Retina (tissue), 1 donor: Measurements from ENCODE around the gene MVB12A.

Source experiments
- DNase-seq: peaks from one replicate; pipeline ENCODE4 v3.0.0-alpha.2; 2016

The MVB12A gene

DNA sequence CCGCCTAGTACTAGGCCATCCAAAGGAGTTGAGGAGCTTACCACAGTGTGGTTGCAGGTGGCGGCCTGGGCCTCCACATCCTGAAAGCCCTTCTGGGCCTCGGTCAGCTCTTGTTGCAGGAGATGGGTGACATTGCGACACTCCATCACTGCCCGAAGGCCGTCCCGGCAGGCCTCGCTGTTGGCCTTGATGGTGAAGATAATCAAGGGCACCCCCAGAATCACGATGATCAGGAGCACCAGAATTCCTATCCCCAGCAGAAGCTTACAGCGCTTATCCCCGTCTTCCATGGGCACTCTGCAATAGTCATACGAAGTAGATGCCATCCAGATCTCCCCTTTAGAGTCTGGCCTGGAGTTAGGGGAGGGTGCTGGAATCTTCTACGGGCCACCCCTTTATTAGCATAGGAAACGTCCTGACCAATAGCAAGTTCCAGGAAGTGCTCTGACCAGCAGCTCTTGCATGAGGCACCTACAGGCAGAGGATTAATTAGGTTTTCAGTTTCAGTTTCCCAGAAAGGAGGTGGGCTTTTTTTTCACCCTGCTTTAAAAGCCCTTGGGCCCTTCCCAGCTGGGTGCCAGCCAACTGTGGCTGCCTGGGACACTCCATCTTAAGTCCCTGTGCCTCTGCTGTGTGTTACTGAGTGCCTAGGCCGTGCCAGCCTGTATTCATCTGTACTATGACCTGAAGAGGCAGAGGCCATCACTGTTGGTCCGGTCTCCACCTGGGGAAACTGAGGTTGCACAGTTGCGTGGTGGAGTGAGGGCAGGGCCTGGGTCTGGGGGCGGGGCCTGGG, 14.4 kb upstream of the MVB12A start, which contains the start of gene BST2:
Gene BST2 (minus strand): TSS at position 381 of the 796 bp plus-strand sequence. CDS start 55 bp downstream, at position 326.
- no peak for DNase-seq

DNA sequence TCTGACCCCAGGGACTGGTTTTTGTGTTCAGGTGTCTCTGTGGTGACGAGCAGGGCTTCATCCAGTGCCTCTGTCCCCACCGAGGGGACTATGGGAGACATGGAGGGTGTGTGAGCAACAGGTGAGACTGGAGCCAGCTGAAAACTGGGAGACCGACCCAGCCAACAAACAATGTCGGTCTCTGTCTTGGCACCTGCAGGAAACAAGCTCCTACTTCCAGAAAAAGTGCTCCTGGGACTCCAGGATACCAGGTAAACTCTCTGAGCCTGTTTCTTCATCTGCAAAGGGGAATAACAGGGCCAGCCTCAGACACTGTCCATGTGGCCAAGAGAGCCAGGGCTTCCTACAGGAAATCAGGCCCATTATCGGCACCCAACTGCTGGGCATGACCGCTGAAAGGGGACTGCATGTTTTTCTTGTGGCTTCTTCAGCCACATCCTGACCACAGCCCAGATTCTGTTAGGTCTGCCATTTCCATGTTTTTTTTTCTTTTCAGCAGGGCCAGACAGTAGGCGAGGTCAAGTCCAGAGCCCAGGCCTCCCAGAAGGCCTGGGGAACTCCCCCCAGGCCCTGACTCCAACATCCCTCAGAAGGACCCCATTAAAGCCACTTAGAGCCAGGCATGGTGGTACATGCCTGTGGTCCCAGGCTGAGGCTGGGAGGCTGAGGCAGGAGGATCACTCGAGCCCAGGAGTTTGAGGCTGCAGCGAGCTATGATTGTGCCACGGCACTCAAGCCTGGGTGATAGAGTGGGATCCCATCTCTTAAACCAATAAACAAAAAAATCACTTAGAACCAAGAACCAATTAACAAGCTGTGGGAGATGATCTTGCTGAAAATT, 13.6 kb upstream of the MVB12A start:
- no peak for DNase-seq

DNA sequence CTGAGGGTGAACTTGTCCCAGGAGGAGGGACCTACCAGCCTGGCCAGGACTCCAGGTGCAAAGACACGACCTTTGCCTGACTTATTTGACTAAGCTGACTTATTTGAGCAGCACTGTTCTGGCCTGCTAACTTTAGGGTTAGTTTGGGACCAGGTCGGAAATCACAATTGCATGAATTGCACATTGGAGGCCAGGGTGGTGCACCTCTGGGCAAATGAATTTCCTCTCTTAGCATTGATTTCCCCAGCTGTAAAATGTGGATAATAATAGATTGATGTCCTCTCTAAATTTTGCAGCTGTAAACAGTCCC, 13.0 kb upstream of the MVB12A start:
- no peak for DNase-seq

DNA sequence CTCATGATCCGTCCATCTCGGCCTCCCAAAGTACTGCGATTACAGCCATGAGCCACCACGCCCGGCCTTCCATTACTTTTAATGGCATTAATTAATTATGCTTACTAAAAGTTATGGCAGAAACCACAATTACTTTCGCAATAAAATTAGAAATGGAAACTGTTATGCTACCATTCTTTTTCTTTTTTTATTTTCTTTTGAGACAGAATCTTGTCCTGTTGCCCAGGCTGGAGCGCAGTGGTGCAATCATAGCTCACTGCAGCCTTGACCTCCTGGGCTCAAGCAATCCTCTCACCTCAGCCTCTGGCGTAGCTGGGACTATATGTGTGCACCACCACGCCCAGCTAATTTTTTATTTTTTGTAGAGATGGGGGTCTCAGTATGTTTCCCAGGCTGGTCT, 9.9 kb upstream of the MVB12A start:
- no peak for DNase-seq

DNA sequence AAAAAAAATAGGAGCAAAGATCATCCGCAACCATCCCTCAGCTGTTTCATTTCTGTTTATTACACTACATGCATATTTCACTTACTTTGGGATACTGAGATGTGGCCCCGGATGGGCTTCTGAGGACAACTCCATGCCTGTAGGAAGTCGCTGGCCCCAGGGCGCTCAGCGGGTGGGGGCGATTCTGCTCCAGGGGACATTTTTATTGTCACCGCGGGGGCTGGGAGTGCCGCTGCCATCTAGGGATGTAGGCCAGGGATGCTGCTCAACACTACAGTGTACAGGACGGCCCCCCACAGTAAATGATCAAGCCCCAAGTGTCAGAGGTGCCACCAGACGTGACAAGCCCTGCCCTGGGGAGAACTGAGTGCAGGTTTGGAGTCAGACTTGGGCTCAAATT, 8.0 kb upstream of the MVB12A start:
- no peak for DNase-seq

DNA sequence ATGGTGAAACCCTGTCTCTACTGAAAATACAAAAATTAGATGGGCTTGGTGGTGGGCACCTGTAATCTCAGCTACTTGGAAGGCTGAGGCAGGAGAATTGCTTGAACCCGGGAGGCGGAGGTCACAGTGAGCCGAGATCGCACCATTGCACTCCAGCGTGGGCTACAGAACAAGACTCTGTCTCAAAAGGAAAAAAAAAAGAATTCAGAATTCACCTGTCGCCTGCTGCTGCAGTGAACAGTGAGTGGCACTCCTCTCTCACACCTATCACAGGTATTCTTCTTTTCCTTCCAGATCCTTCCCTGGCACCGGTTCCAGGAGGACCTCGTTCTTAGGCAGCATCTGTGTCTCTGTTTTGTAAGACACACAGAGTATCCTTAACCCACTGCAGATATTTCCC, 5.8 kb upstream of the MVB12A start:
- DNase-seq = no peak

DNA sequence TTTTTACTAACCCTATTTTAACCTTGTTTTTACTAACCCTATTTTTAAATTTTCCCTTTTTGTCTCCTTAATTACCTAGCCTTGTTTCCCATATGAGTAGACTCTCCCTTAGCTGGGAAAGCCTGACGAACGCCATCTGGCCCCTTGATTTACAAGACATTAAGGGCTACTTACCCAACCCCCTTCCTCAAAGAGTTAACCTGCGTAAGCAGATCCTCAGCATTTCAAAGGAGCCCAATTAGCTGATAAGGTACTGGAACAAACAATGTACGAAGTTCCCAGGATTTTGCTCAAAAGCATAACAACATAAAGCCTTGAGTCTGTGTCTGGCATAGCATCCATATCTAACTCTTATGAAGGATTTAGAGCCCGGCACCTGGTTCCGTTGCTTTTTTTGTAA, 4.7 kb upstream of the MVB12A start:
- no peak for DNase-seq

DNA sequence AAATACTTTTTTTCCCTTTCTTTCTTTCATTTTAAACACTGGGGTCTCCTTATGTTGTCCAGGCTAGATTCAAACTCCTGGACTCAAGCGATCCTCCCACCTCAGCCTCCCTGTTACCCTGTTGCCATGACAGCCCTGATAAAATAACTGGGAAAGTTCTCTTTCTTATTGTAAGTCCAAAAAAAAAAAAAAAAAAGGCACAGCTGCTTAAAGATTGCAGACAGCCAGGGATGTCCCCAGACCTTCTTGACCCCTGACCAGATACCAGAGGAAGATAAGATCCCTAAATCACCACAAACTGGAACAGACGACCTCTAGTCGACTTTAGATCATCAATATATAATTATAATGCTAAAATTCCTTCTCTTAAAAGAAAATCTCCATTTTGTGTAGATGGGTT, 1.1 kb upstream of the MVB12A start:
- no peak for DNase-seq

DNA sequence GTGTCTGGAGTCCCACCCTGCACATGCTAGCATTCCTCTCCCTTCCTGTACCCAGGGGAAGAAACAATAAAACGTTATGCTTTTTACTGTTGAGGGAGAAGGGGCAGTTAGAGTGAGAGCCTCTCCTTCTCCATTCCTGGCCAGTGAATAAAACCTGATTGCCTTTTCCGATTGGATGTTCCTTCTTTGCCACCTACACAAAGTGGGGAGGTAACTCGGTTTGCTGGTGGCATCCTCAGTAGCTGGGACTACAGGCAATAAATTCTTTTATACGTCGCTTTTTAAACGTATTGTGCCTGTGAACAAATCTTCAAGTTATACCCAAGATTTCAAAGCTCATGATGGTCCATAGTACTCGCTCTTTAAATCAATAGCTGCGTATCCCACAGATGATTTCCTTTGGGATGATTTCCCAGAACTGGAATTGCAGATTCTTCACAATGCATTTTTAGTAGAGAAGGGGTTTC, 660 bp upstream of the MVB12A start:
- DNase-seq = no peak

DNA sequence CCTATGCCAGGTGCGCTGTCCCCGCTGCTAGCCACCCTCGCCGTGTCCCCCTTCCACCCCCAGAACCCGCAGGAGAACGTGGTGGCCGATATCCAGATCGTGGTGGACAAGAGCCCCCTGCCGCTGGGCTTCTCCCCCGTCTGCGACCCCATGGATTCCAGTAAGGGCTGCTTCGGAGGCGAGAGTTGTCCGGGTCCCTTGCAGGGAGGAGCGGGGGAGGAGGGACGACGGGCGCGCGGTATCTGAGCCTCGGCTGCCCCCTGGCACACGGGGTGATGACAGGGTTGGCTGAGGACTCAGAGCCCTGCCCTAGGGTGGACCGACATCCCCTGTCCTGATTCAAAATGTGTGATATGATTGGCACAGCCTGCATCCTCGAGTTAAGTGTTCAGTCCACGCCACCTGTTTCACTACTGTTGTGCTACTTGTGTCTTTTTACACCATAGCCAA, 653 bp downstream of the MVB12A start:
- no peak for DNase-seq

DNA sequence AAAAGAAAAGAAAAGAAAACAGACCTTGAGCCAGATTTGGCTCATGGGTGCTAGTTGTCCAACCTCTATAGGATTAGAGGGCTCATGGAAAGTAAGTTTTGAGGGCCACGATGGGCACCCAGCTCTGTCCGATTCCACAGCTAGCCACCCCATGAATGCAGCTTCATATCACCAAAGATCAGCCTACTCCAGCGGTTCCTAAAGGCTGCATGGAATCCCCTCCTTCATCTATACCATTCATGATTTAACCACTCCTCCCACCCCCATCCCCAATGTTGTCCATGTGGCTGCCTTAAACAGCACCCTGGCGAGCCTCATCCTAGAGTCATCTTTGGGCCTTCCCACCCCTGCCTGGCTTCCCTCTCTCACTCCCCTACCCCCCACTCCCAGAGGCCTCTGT, 2.1 kb downstream of the MVB12A start:
- DNase-seq = no peak

DNA sequence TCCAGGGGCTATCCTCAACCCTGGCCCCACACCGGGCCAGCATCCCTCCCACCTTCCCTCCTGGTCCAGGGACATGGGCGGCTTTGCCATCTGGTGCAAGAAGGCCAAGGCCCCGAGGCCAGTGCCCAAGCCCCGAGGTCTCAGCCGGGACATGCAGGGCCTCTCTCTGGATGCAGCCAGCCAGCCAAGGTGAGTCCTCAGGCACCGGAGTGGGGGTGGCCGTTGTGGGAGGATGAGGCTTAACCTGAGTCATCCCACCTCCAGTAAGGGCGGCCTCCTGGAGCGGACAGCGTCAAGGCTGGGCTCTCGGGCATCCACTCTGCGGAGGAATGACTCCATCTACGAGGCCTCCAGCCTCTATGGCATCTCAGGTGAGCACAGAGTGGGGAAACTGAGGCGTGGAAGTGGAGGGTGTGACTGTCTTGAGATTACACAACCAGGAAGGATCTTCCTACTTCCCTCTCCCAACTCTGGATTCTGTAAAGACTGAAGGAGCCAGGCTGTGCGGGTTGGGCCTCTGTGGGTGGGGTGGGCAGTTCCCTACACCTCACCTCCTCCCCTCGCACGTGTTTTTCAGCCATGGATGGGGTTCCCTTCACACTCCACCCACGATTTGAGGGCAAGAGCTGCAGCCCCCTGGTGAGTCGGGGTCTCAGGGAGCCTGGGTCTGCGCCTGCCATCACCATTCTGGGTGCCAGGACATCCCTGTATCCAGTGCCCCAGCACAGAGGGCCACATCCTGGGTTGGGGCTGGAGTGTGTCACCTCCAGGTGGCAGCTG, 3.8 kb downstream of the MVB12A start:
- DNase-seq = no peak

DNA sequence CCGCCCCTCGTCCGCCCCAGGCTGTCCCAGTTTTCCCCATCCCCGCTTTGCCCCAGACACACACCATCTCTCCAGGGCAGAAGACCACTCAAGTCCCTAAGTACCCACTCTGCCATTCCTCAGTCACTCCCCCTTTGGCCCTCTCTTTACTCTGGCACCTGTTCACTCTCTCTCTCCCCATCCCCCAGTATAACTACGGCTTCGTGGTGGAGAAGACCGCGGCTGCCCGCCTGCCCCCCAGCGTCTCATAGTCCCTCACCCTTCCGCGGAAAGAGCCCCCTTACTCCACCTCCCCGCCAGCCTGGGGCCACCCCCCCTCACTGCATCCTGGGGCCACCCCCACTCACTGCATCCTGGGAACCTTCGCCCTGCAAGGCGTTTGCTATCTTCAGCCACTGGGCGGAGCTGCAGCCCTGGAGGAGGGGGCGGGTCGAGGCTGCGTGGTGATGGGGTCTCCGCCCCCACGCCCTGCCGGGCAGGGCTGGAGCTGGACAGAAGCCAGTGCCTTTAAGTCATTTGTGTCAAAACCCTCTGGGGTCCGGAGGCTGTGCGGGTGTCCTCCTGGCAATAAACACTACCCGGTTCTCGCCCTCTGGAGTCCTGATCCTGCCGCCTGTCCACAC, 5.0 kb downstream of the MVB12A start:
- DNase-seq = peak; percentile 72

DNA sequence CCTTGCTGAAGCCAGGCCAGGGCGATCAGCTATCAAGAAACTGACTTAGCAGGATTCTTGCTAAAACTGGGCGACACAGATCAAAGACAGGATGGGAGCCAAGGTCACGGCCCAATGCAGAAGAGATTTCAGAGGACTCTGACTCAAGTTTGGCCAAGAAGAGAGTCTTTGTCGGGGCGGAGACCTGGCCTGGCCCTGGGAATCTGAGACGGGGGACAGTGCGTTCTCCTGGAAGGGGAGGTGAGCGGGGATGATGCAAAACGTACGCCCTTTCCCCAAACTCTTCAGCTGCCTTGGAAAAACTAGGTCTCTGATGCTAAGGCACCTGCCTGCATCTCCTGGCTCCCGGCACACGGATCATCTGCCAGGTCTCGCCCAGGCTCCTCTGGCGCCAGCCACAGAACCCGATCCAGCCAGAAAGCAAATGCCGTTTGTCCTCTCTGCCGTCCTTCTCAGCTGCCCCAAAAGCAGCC, 9.8 kb downstream of the MVB12A start:
- DNase-seq = no peak

DNA sequence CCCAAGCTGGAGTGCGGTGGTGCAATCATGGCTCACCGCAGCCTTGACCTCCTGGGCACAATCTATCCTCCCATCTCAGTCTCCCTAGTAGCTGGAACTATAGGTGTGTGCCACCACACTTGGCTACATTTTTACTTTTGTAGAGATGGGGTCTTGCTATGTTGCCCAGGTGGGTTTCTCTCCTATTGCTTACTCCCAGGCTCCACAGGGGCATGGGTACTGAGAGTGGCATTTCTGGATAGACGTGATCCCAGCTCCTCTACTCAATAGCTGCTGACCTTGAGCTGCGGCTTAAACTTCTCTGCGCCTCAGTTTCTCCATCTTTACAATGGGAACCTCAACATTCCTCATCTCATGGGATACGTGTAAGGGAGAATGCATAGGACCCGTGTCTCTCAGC, 11.6 kb downstream of the MVB12A start:
- DNase-seq = no peak

DNA sequence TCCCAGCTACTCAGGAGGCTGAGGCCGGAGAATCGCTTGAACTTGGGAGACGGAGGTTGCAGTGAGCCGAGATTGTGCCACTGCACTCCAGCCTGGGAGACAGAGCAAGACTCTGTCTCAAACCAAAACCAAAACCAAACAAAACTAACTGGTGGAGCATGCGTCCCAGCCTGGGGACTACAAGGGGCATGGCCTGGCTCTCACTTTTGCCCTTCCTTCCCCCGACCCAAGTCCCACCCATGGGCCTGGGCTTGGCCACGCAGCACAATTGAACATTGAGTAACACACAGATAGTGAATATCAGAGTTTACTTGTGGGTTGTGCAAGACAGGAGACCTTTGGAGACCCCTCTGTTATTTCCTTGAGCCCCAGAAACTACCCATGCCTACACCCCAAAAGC, 15.4 kb downstream of the MVB12A start:
- no peak for DNase-seq

DNA sequence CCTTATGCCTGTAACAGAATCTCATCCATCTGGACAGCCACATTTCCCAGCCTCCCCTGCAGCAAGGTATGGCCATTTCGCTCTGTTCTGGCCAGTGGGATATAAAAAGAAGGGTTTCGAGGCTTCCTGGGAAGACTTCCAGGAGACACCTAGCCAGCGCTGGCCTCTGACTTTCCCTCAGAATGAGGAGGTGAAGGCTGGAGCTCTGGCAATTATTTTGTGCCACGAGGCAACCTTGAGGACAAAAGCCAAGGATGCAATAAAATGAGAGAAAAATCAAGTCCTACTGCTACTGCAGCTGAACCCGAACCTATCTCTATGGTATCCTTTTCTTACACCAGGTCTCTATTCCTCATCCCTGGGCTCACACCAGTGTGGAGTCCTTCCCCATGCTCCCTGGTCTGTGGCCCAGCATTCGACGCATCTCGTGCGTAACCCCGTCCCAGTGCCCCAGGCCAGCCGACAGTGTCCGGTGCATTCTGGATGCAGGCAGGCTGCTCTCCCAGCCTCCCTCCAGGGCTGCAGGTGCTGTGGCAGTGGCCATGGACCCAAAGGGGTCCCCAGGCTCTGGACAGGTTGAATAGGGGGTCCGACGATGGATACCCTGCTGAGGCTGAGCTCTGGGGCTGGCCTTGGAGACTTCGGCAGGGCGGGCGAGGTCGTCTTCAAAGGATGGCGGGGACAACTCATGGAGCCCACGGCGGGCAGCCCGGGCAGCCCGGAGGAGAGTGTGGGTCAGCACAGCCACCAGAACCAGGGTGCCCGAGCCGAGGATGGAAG, 16.4 kb downstream of the MVB12A start:
- no peak for DNase-seq

DNA sequence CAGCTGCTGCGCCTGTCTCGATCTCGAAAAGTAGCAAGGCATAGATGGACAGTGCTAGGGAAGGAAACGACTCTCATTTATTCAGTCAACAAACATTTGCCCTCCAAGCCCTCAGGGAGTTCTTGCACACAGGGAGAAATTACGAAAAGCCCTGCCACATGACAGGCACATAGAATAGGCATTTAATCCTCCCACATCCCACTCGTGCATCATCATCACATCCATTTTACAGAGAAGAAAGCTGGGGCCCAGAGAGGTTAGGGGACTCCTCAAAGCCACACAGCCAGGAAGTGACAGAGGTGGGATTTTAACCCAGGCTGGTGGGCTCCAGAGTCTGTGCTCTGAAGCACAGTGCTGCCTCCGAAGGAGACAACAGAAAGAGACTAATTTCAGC, 17.0 kb downstream of the MVB12A start:
- DNase-seq = no peak

DNA sequence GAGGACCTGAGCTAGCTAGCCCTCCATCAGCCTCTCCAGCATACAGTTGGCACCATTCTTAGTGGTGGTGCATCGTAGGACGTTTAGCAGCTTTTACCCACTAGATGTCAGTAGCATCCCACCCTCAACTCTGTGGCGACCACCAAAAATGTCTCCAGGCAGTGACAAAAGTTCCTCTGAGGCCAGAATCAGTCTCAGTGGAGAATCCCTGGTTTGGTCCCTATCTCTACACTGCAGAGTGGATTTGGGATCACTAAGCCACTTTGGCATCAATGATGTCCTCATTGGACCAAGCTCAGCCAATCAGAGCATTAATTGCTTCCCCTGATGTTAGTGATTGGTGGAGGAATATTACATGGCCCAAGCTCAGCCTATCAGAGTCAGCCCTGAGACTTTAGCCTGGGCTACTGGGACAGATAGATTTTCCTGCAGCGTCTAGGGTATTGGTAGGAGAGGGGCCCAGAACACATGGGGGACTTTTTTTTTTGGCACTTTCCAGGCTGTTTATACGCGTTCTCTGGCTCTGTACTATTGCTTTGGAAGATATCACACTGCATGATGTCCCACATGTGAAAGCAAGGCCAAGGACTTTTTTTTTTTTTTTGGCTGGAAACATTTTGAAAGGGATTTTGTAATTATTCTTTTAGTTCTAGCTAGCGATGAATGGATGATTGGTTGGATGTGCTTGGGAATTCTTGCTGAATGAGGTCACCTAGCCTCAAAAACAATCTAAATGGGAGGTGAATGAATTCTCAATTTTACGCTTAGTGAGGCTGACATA, 21.6 kb downstream of the MVB12A start:
- DNase-seq = peak; percentile 42

DNA sequence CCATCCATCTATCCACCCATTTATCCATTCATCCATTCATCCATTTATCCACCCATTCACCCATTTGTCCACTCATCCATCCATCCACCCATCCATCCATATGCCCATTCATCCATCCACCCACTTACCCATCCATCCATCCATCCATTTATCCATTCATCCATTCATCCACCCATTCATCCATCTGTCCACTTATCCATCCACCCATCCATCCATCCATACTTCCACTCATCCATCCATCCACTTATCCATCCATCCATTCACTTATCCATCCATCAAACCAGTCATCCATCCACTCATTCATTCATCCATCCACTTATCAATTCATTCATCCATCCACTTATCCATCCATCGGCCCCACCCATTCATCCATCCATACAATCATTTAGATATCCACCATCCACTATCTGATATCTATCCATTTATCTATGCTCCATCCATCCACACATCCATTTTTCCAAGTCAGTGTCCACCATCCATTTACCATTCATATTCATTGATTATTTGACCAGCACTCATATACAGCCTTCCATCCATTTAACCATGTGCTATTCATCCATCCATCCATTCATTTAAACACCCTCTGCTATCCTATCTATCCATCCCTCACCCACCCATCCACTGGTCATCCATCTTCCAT, 25.8 kb downstream of the MVB12A start:
- no peak for DNase-seq

DNA sequence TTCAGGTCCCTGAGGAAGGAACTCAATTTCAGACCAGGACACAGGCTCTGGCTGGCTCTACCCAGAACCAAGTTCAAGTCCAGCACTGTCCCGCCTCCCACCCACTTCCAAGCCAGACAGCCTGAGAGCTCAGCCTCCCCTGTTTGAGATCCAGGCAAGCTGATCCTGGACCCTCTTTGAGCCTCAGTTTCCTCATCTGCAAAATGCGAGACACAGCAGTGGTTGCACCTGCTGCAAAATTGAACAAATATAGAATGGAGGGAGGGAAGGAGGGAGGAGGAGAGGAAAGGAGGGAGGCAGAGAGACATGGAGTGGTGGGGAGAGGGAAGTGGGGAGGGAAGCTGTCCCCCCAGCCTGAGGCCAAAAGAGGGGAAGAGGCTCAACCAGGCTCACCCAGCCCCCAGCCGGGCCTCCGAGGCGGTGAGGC, 27.9 kb downstream of the MVB12A start:
- no peak for DNase-seq
